Coronary artery (tissue), 2 donors: ENCODE data around the gene BTN2A1.

Experiments used
- DNase-seq: peaks from one replicate; pipeline ENCODE4 v3.0.0-alpha.2; 2017; ENCODE audit warnings: low spot score
- H3K27ac ChIP-seq, 2 donors: fragments of 200-600 bp; sonication (generic); one replicate each; pipeline ENCODE4 v1.5.1; 2016 to 2019
- H3K4me3 ChIP-seq: fragments of 200-600 bp; sonication (generic); 2 replicates; pipeline ENCODE4 v1.5.1; 2016; ENCODE audit warnings: mild to moderate bottlenecking, moderate library complexity
- TF ChIP-seq, protein P1 (sequence below): fragments of 200-600 bp; sonication (generic); IDR thresholded peaks from one replicate; pipeline ENCODE4 v1.5.1; 2019; ENCODE audit warnings: antibody characterized with exemption

The BTN2A1 gene

DNA sequence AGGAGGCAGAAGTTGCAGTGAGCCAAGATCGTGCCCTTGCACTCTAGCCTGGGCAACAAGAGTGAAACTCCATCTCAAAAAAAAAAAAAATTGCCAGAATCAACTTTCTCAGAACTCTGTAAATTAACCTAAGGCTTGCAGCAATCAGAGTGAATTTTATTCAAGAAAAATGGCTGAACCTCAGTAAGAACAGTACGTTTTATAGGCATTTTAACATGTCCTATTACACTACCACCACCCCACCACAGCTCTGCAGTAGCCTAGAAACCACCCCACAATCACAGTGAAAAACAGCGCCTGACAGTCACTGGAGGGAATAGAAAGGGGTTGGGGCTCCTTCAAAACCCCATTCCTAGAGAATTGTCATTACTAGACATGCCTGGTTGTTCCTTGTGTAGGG is 26.0 kb downstream of the BTN2A1 start:
- Histone ChIP-seq H3K4me3 (no peak overlapping the region), H3K27ac (no peak overlapping the region)
- TF ChIP-seq, protein P1, sequence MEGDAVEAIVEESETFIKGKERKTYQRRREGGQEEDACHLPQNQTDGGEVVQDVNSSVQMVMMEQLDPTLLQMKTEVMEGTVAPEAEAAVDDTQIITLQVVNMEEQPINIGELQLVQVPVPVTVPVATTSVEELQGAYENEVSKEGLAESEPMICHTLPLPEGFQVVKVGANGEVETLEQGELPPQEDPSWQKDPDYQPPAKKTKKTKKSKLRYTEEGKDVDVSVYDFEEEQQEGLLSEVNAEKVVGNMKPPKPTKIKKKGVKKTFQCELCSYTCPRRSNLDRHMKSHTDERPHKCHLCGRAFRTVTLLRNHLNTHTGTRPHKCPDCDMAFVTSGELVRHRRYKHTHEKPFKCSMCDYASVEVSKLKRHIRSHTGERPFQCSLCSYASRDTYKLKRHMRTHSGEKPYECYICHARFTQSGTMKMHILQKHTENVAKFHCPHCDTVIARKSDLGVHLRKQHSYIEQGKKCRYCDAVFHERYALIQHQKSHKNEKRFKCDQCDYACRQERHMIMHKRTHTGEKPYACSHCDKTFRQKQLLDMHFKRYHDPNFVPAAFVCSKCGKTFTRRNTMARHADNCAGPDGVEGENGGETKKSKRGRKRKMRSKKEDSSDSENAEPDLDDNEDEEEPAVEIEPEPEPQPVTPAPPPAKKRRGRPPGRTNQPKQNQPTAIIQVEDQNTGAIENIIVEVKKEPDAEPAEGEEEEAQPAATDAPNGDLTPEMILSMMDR: no peak
- no peak for DNase-seq

DNA sequence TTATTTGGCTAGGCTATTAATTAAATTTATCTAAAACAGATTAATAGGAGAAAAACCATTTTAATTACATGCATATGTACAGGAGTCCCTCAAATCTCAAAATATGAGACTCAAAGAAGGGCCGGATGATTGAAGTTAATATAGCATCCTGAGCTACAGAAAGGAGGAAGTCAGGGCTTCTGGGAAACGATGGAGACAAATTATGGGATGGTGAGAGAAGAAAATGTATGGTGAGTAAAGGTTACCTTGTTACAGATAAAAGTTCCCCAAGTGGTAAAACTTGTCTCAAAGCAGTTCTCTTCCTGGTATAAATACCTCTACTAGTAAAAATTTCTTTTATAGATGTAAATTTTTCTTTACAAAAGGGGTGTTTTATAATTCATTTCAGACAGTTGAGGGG is 26.4 kb downstream of the BTN2A1 start:
- TF ChIP-seq, protein P1: no peak
- Histone ChIP-seq H3K27ac (no peak overlapping the region), H3K4me3 (no peak overlapping the region)
- DNase-seq: no peak

DNA sequence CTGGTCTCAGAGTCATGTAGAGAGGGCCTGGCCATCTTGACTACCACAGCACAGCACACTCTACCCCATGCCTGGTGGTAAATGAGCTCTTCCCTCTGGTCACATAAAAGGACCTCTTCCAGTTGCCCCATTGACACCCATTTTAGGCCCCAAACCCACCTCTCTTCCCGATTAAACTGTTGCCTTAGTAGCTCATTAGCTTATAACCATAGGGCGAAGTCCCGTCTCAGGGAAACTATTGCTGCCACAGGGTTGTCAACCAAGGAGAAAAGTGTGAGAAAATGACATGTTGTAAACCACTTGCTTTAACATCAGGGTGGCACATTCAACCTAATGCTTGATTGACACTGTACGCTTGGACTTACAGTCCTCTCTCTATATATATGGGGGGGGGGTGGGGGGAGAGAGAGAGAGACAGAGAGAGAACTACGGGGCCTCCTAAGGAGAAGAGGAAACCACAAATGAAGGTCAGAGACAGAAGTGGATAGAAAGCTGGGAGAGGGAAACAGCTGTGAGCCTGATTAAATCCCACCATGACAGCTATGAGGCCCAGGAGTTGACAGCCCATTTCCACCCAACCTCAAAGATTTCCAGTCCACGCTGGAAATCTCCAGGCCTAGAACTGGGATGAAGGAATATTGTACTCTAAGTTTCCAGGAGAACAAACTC is 27.5 kb downstream of the BTN2A1 start:
- no peak for DNase-seq
- Histone ChIP-seq H3K27ac (no peak overlapping the region), H3K4me3 (no peak overlapping the region)
- TF ChIP-seq, protein P1: no peak

DNA sequence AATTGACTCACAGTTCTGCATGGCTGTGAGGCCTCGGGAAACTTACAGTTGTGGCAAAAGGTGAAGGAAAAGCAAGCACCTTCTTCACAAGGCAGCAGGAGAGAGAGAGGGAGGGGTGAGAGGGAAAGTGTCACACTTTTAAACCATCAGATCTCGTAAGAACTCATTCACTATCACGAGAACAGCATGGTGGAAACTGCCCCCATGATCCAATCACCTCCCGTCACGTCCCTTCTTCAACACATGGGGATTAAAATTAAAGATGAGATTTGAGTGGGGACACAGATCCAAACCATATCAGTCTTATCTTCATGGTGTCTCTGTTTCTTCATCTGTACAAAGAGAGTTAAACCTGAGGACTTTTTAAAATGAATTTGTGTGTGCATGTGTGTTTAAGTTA is 28.6 kb downstream of the BTN2A1 start:
- Histone ChIP-seq H3K4me3 (no peak overlapping the region), H3K27ac (no peak overlapping the region)
- TF ChIP-seq, protein P1: no peak
- no peak for DNase-seq

DNA sequence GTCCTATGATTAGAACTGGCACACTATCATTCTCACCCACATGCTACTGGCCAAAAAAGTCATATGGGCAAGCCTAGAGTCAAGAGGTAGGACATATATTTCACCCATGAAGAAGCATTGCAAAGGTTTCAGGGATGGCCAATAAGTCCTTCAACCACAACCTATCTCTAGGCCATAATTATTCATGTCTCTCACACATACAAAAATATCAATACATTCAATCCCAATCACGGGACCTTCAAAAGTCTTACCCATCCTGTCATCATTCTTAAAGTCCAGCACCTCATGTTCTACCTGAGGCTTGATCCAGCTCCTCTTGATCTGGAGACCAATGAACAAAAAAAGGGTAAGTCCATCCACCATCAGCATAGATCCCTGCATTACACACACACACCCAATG is 29.7 kb downstream of the BTN2A1 start:
- H3K4me3 ChIP-seq: no peak overlapping the region
- no peak for DNase-seq
- TF ChIP-seq, protein P1: no peak

DNA sequence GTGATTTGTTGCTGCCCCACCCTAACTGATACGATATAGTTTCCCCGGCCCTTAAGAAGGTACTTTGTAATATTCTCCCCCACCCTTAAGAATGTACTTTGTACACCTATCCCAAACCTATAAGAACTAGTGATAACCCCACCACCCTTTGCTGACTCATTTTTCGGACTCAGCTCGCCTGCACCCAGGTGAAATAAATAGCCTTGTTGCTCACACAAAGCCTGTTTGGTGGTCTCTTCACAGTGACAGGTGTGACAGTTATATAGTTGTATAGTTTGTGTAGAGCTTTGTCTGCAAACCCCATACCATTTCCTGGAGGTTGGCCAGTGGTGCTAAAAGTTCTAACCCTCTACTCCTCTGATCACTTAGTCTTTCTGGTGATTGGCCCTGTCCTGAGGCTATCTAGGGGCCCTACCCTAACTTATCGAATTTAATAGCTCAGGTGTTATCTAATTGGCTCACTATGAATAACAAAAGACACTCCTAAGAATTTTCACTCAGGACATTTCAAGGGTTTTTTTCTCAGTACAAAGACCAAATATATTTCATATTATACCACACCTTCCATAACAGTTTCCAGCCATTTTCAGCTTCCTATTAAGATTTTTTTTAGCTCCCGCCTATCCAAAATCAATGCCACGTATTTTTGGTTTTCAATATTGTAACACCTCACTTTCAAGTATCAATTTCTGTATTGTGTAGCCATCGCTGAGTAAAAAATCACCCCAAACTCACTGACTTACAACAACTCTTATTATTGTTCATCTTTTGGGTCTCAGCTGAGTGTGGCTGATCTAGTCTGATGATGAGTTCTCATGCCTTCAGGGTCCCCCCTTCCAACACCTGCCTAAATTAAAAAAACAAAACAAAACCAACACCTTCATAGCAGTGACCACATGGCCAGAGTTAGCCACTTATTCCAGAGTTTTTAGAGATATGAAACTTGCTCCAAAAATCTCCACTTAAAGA is 32.5 kb downstream of the BTN2A1 start:
- Histone ChIP-seq H3K4me3 (no peak overlapping the region), H3K27ac (no peak overlapping the region)
- no peak for DNase-seq
- TF ChIP-seq, protein P1: no peak

More for the DNA sequence above, 29.7 kb downstream of the BTN2A1 start:
- H3K27ac ChIP-seq: no peak overlapping the region
